H1 (cell line): ENCODE measurements around the gene TBX21. TPM values are rescaled to one million over a fixed set of nuclear protein-coding genes. Genes with fewer than 3 reads are reported as not detected.

Experiments
- HDAC6 ChIP-seq: IDR thresholded peaks from one replicate; pipeline ENCODE4 v1.7.1; 2012; ENCODE audit warnings: low read depth, mild to moderate bottlenecking, inconsistent platforms, low read length, moderate library complexity
- POLR2A ChIP-seq, 2 experiments: IDR thresholded peaks; 1 replicate in 1 of 2; 2 replicates in 1 of 2; pipeline ENCODE4 v1.6.1; 2011; ENCODE audit warnings: low read depth in 2 of 2, low read length in 2 of 2, mild to moderate bottlenecking in 2 of 2; ENCODE audit errors: control extremely low read depth in 1 of 2
- polyA plus RNA-seq, 7 experiments: library from polyadenylated mRNA; depleted of rRNA in 3 of 7; stranded (reverse) in 5 of 7; unstranded in 2 of 7; fragments of >200 nt in 5 of 7; fragments of 200-250 nt in 2 of 7; gene quantifications; 1 replicate in 5 of 7; 2 replicates in 1 of 7; 4 replicates in 1 of 7; pipeline versions ENCODE4 v1.2.1 to v1.2.3, GENCODE V29; 2011 to 2013; ENCODE audit warnings: missing spikeins in 2 of 7, mixed read lengths in 2 of 7
- total RNA-seq: library from RNA; stranded (reverse); fragmentation: NEBNext Ultra II Directional; extraction: Animal tissue kit (Norgen Biotek cat#: 25700); gene quantifications from 2 replicates; pipeline ENCODE4 v1.2.1, GENCODE V29; 2021

TBX21 gene
- total and polyA plus RNA-seq, 2 of the 8 experiments (the other 6 are each of a cell fraction or from before 2014, with no cell fraction given): not detected

- TF ChIP-seq HDAC6 (no peak), POLR2A (IDR thresholded peaks at IDR 0.05; ENCODE audit: control extremely low read depth in 1 of 2, low read depth in 2 of 2, low read length in 2 of 2) (no peak)
Measured at GRCh38 chr17:47731396-47731795, 1.6 kb upstream of the TBX21 start (continued).
